VCaP (cell line): ENCODE results near the gene PREP.
"Not testable (repeated sequence)": the region's sequence is repeated elsewhere in the genome, so short reads cannot be mapped to it uniquely, and the experiment has no call there.

Experiments
- H3K27ac ChIP-seq: fragments of 450-650 bp; 2 replicates; pipeline ENCODE4 v1.5.1; 2017
- TF ChIP-seq, protein P1 (sequence below): fragments of 450-650 bp; conservative IDR thresholded peaks from 2 replicates; pipeline ENCODE4 v1.5.1; 2017; ENCODE audit warnings: mild to moderate bottlenecking, moderate library complexity

The PREP gene

DNA sequence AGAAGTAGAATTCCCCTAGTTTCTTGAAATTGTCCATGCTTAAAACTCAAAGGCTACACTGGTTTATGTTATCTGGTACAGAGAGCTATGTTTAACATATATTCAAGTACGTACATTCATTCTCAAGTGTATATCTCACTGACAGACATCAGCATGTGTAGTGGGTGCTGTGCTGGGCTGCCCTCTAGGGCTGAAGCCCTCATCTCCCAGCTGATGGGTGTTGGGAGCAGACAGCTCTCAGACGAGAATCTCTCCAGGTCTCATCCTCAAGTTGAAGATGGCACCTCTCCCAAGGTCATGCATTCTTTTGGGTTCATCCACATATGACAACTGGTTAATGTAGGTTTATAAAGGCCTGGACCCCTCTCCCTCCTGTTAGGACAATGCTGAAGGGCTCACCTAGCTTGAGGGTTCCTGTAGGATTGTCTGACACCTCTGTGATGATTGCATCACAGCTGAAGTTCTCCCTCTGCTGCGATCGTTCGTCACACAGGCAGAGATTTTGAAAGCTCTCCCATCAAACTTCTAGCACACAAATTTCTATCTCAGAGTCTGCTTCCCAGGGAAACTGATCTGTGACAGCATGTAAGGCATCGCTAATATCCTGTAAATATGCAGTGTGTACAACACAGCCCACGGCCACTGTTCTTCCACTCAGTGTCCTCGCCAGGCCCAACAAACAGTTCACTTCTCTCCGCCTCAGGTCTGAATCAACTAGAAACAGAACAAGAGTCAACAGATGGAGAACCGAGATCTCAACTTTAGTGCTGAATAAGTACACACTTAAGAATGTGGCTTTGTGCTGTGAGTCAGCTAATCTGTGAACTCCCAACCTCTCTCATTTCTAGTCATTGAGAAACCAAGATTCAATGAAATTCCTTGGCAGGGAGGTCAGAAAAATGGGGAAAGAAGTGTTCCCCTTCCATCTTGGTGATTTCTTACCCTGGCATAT lies 43.2 kb downstream of the PREP start:
- TF ChIP-seq, protein P1, sequence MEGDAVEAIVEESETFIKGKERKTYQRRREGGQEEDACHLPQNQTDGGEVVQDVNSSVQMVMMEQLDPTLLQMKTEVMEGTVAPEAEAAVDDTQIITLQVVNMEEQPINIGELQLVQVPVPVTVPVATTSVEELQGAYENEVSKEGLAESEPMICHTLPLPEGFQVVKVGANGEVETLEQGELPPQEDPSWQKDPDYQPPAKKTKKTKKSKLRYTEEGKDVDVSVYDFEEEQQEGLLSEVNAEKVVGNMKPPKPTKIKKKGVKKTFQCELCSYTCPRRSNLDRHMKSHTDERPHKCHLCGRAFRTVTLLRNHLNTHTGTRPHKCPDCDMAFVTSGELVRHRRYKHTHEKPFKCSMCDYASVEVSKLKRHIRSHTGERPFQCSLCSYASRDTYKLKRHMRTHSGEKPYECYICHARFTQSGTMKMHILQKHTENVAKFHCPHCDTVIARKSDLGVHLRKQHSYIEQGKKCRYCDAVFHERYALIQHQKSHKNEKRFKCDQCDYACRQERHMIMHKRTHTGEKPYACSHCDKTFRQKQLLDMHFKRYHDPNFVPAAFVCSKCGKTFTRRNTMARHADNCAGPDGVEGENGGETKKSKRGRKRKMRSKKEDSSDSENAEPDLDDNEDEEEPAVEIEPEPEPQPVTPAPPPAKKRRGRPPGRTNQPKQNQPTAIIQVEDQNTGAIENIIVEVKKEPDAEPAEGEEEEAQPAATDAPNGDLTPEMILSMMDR: no peak
- no peak overlapping the region for H3K27ac ChIP-seq

DNA sequence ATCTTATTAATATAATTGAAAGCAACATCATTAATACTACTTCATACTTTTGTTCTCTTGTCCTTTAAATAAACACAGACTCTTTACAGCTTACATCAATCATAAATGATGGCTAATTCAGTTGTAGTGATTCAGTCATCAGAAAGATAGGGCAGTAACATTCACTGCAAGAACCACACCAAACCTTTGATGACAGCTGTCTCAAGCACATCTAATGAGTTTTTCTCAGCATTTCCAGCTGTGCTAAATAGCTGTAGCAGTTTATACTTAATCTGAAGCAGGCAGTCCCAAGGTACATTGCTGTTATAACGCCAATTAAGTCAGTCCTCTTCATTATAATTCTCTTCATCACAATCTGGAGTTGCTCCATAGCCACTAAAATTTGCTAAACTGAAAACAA lies 45.7 kb downstream of the PREP start:
- no peak overlapping the region for H3K27ac ChIP-seq
- TF ChIP-seq, protein P1: no peak

DNA sequence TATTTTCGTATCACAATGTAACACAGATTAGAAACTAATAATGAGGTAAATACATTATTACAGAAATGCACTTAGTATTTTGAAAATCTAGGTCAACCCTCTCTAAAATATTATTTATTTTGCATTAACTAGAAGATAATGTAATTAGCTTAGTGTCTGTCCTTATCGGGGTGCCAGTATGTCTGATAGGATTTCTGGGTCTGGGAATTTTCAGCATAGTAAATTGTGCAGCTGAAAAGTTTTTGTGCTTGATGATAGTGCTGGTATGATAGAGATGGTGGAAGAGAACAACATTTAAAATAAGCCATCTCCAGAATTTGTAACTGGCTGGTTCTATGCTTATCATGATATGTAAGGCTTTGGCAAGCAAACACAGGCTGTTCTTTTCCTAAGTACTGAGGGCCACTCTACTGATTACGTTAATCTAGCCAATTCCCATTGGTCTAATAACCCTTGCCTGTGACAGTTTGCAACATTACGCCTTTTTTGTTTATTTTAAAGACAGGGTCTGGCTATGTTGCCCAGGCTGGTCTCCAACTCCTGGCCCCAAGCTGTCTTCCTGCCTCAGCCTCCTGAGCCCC lies 50.8 kb downstream of the PREP start:
- TF ChIP-seq, protein P1: no peak
- H3K27ac ChIP-seq: no peak overlapping the region

DNA sequence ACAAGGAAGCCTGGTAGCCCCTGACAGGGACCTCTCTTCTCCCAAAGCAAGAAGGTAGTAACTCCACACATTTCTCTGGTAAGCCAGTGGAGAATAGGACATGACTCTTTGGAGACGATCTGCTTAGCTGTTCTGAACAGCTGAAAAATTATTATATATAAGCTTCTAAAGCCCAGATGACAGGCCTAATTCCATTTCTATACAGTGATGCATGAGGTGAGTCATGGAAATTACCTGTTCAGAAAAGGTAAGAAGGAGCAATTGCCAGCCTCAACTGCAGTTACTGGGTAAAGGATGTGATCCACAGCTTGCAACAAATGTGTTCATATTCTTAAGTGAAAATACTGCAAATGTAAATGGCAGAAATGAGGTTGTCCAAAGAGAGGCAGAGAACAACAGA lies 54.0 kb downstream of the PREP start:
- TF ChIP-seq, protein P1: no peak
- no peak overlapping the region for H3K27ac ChIP-seq

DNA sequence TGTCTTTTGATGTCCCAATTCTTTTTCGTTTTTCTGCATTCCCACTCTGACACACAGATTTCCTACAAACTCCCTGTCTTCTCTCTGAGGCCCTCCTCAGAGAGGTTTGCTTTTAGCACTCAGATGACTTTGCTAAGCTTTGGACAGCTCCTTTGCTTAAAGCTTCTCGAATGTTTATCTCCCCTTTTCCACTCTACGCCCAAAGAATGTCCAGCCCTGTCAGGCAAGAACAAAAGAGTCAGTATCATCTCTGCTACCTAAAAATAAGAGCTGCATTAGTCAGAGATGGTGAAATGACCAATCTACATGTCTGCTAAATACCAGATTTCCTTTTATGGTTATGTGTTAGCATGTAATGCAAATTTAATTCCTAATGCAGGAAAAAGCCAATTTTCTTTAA lies 56.8 kb downstream of the PREP start:
- H3K27ac ChIP-seq: no peak overlapping the region
- TF ChIP-seq, protein P1: no peak

DNA sequence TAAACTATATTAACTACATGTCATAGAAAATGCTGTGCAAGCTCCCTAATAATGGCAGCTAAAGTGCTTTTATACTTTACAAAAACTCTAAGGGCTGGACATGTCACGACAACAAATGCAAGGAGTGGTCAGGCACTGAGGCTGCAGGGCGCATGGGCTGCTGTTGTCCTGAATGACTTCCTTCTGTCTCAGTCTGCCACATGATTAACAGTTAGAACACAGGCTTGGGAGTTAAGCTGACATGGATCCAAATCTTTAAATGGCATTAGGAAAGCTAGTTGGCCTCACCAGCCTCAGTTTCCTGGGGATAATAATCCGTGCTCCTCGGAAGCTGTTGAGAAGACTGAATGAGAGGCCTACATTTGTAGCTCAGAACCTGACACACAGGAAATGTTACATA lies 57.4 kb downstream of the PREP start:
- TF ChIP-seq, protein P1: no peak
- no peak overlapping the region for H3K27ac ChIP-seq

DNA sequence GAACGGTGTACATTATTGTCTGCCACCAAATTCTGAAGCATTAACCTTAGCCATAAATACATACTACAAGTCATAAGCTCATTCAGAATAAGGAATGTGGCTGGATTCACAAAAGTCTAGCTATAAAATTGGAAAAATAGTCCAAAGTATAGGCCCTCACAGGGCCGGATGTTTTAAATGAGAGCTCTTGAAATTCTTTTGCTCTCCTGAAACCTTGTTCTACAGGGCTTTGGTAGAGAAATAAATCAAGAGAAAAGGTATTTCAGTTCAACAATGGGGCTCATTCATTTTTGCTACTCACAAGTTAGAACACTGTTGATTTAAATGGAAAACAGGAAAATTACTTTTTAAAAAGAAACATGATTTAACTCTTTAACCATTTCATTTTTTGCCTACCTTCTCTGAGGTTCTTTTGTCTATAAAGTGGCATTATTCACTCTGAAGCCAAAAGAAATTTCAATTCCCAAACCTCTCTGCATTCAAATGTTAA lies 58.0 kb downstream of the PREP start:
- TF ChIP-seq, protein P1: no peak
- H3K27ac ChIP-seq: no peak overlapping the region

DNA sequence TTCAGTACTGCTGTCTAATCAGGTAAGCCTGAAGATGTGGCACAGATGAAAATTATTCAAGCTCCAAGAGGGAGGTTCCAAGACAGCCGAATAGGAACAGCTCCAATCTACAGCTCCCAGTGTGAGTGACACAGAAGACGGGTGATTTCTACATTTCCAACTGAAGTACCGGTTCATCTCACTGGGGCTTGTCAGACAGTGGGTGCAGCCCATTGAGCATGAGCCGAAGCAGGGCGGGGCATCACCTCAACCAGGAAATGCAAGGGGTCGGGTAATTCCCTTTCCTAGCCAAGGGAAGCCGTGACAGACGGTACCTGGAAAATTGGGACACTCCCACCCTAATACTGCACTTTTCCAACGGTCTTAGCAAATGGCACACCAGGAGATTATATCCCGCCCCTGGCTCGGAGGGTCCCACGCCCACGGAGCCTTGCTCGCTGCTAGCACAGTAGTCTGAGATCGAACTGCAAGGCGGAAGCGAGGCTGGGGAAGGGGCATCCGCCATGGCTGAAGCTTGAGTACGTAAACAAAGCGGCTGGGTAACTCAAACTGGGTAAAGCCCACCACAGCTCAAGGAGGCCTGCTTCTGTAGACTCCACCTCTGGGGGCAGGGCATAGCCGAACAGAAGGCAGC lies 64.4 kb downstream of the PREP start:
- H3K27ac ChIP-seq: not testable (repeated sequence)
